HL-60 (cell line): ENCODE results near the gene ZZZ3.

Experiments used
- DNase-seq, 2 experiments: peaks; one replicate each; pipeline ENCODE4 v3.0.0-alpha.2; 2010 to 2020; ENCODE audit warnings: low read depth in 1 of 2, low spot score in 1 of 2
- H3K27ac ChIP-seq: fragments of 250-450 bp; sonication (Bioruptor Pico); replicated peaks from 2 replicates; pipeline ENCODE4 v1.5.1; 2020; ENCODE audit warnings: mild to moderate bottlenecking, moderate library complexity
- H3K27me3 ChIP-seq: fragments of 250-450 bp; sonication (Bioruptor Pico); 2 replicates; pipeline ENCODE4 v1.5.1; 2021; ENCODE audit warnings: mild to moderate bottlenecking, moderate library complexity; ENCODE audit not compliant: insufficient read depth, poor library complexity, severe bottlenecking
- H3K4me3 ChIP-seq: replicated peaks from 2 replicates; pipeline ENCODE4 v1.5.1; 2011; ENCODE audit warnings: mild to moderate bottlenecking, control low read depth, low read length; ENCODE audit not compliant: insufficient read depth
- CTCF ChIP-seq: IDR thresholded peaks from one replicate; pipeline ENCODE4 v1.5.1; 2011; ENCODE audit warnings: low read length, control low read depth, inconsistent platforms; ENCODE audit not compliant: insufficient read depth
- GABPA ChIP-seq: IDR thresholded peaks from 2 replicates; pipeline ENCODE4 v1.6.1; 2012; ENCODE audit warnings: low read depth
- POLR2AphosphoS5 ChIP-seq: IDR thresholded peaks from 2 replicates; pipeline ENCODE4 v1.6.1; 2012; ENCODE audit warnings: low read depth
- REST ChIP-seq: IDR thresholded peaks from 2 replicates; pipeline ENCODE4 v1.6.1; 2012; ENCODE audit warnings: low read depth; ENCODE audit not compliant: insufficient replicate concordance
- SPI1 ChIP-seq: IDR thresholded peaks from 2 replicates; pipeline ENCODE4 v1.6.1; 2012; ENCODE audit warnings: low read depth, mild to moderate bottlenecking, borderline replicate concordance

ZZZ3 gene

GRCh38 chr1:77718181-77718580 lies 35.7 kb upstream of the ZZZ3 start:
- no peak for DNase-seq
- no peak overlapping the region for H3K27ac ChIP-seq
- H3K27me3 ChIP-seq: no peaks in the 10 kb centered on the region
- TF ChIP-seq POLR2AphosphoS5 (no peak), SPI1 (no peak), REST (no peak), GABPA (no peak), CTCF (no peak)
- no peak overlapping the region for H3K4me3 ChIP-seq

- H3K27ac ChIP-seq: no peak overlapping the region
- H3K27me3 ChIP-seq: no peaks in the 10 kb centered on the region
- TF ChIP-seq CTCF: no peak
- no peak for TF ChIP-seq POLR2AphosphoS5
- no peak for TF ChIP-seq REST
- TF ChIP-seq SPI1: no peak
- no peak for TF ChIP-seq GABPA
- DNase-seq: no peak
- H3K4me3 ChIP-seq: no peak overlapping the region
These were observed 33.6 kb upstream of the ZZZ3 start for GRCh38 chr1:77716065-77716464.

GRCh38 chr1:77709727-77710126 lies 27.3 kb upstream of the ZZZ3 start:
- no peak for TF ChIP-seq REST
- TF ChIP-seq CTCF: no peak
- TF ChIP-seq SPI1: no peak
- no peak for TF ChIP-seq POLR2AphosphoS5

More at GRCh38 chr1:77709727-77710126, 27.3 kb upstream of the ZZZ3 start:
- H3K4me3 ChIP-seq: no peak overlapping the region
- H3K27me3 ChIP-seq: no peaks in the 10 kb centered on the region
- DNase-seq: no peak
- H3K27ac ChIP-seq: no peak overlapping the region
